ENCODE results near the gene FDCSP. TPM values are rescaled to one million over a fixed set of nuclear protein-coding genes. Genes with fewer than 3 reads are reported as not detected.

FDCSP gene
- total and polyA plus RNA-seq, 2 donors (not counting 3 experiments of a cell fraction or from before 2014, with no cell fraction given), result not detected

DNA sequence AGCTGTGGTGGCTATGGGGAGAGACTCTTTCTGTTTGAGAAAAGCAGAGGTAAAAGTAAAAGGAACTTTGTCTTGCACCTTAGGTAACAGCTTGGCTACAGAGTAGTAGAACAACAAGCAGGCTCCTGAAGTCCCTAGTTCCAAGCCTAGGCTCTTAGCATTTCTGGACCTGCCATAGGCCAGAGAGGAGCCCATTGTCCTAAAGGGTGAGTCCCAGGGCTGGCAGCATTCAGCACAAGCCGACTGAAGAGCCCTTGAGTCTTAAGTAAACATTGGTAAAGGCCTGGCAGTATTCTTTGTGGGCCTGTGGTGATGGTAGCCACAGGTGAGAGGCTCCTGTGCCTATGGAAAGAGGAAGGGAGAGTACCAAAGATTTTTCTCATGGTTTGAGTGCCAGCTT lies 54.6 kb downstream of the FDCSP start:
- H4K20me1 ChIP-seq (replicated peaks; ENCODE audit: control insufficient read depth, extremely low read depth, insufficient read depth, low read length), result no peaks in the 10 kb centered on the region
- H3K9me3 ChIP-seq (replicated peaks; ENCODE audit: control insufficient read depth, insufficient read depth, low read length), result no peaks in the 10 kb centered on the region
- no peak overlapping the region for H3K9ac ChIP-seq (replicated peaks; ENCODE audit: extremely low read depth, insufficient read depth, low read length)
- ChIA-PET CTCF (interaction anchor here (0.7 kb wide), 1 partner anchor 97 kb away, joined by 3 read pairs; no protein-coding TSS in a partner anchor), POLR2A (no interaction called here)
- no peaks in the 10 kb centered on the region for H3K4me1 ChIP-seq (ENCODE audit: control insufficient read depth, extremely low read depth, insufficient read depth, low read length)
- no peaks in the 10 kb centered on the region for H3K27me3 ChIP-seq (ENCODE audit: control insufficient read depth in 2 of 2, insufficient read depth in 2 of 2, low read length in 2 of 2)
- no peak for DNase-seq (ENCODE audit: low read depth, low spot score)
- intact Hi-C loops (cut with micrococcal nuclease), result no loop called here
- H2AFZ ChIP-seq (ENCODE audit: low read depth, low read length), result no peak overlapping the region
- H3K36me3 ChIP-seq (ENCODE audit: control insufficient read depth in 2 of 2, extremely low read depth in 1 of 2, insufficient read depth in 2 of 2, low read length in 2 of 2), result no peaks in the 10 kb centered on the region
- no peaks in the 10 kb centered on the region for H3K9me1 ChIP-seq (replicated peaks; ENCODE audit: control insufficient read depth, extremely low read depth, insufficient read depth, low read length)
- H3K4me2 ChIP-seq (ENCODE audit: insufficient read depth, low read length), result no peak overlapping the region
- dilution Hi-C loops (cut with MboI; ENCODE audit: extremely low pct_ligation_motif_present, low sequenced_read_pairs), result no loop called here
- no peaks in the 10 kb centered on the region for H3K79me2 ChIP-seq (ENCODE audit: control insufficient read depth, insufficient read depth, low read length)
- no peak overlapping the region for H3K4me3 ChIP-seq (replicated peaks in 1 of 3; ENCODE audit: insufficient read depth in 1 of 3, low read depth in 1 of 3, low read length in 3 of 3)
- FAIRE-seq, result no peak
- no peak overlapping the region for H3K27ac ChIP-seq (ENCODE audit: insufficient read depth, low read depth, low read length)
- BruUV-seq (replicated peaks), result no TSS peak
- no peak for TF ChIP-seq GATA2 (IDR thresholded peaks at IDR 0.05; ENCODE audit: insufficient read depth, insufficient read length, low read depth, low read length)
- TF ChIP-seq, protein P1, sequence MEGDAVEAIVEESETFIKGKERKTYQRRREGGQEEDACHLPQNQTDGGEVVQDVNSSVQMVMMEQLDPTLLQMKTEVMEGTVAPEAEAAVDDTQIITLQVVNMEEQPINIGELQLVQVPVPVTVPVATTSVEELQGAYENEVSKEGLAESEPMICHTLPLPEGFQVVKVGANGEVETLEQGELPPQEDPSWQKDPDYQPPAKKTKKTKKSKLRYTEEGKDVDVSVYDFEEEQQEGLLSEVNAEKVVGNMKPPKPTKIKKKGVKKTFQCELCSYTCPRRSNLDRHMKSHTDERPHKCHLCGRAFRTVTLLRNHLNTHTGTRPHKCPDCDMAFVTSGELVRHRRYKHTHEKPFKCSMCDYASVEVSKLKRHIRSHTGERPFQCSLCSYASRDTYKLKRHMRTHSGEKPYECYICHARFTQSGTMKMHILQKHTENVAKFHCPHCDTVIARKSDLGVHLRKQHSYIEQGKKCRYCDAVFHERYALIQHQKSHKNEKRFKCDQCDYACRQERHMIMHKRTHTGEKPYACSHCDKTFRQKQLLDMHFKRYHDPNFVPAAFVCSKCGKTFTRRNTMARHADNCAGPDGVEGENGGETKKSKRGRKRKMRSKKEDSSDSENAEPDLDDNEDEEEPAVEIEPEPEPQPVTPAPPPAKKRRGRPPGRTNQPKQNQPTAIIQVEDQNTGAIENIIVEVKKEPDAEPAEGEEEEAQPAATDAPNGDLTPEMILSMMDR (IDR thresholded peaks at IDR 0.05; ENCODE audit: extremely low read depth in 1 of 2, insufficient read depth in 1 of 2, low read depth in 1 of 2, low read length in 2 of 2), result no peak
- TF ChIP-seq MYC (IDR thresholded peaks at IDR 0.05; ENCODE audit: low read depth, low read length), result no peak
- TF ChIP-seq POLR2A (IDR thresholded peaks at IDR 0.05; ENCODE audit: low read depth, low read length), result no peak
- TF ChIP-seq EZH2 (IDR thresholded peaks at IDR 0.05; ENCODE audit: borderline replicate concordance, low read depth, low read length, severe bottlenecking), result no peak
- TF ChIP-seq, protein P2, sequence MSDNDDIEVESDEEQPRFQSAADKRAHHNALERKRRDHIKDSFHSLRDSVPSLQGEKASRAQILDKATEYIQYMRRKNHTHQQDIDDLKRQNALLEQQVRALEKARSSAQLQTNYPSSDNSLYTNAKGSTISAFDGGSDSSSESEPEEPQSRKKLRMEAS (IDR thresholded peaks at IDR 0.05; ENCODE audit: insufficient read depth, insufficient read length), result no peak
- TF ChIP-seq POLR2AphosphoS5 (IDR thresholded peaks at IDR 0.05; ENCODE audit: insufficient read depth, low read depth, low read length), result no peak
- TF ChIP-seq FOS (IDR thresholded peaks at IDR 0.05; ENCODE audit: borderline replicate concordance, insufficient read depth, low read length), result no peak
- TF ChIP-seq JUN (IDR thresholded peaks at IDR 0.05; ENCODE audit: borderline replicate concordance, insufficient read depth, insufficient read length, low read depth), result no peak

Other genes starting within 250 kb of the FDCSP start
- gene STATH, start 230.2 kb upstream of the FDCSP start, total RNA-seq, result not detected in 2 replicates
- not detected in 2 replicates for gene STATH, start 230.2 kb upstream of the FDCSP start, polyA plus RNA-seq
- not detected in 2 replicates for gene HTN3, start 197.7 kb upstream of the FDCSP start, total RNA-seq
- gene HTN3, start 197.7 kb upstream of the FDCSP start, polyA plus RNA-seq, result not detected in 2 replicates
- not detected in 2 replicates for gene HTN1, start 175.7 kb upstream of the FDCSP start, total RNA-seq
- gene HTN1, start 175.7 kb upstream of the FDCSP start, polyA plus RNA-seq, result not detected in 2 replicates
- gene PRR27, start 71.9 kb upstream of the FDCSP start, total RNA-seq, result not detected in 2 replicates
- not detected in 2 replicates for gene PRR27, start 71.9 kb upstream of the FDCSP start, polyA plus RNA-seq
- gene ODAM, start 30.4 kb upstream of the FDCSP start, total RNA-seq, result not detected in 2 replicates
- gene ODAM, start 30.4 kb upstream of the FDCSP start, polyA plus RNA-seq, result not detected in 2 replicates
- not detected in 2 replicates for gene CSN3, start 16.5 kb downstream of the FDCSP start, total RNA-seq
- not detected in 2 replicates for gene CSN3, start 16.5 kb downstream of the FDCSP start, polyA plus RNA-seq
- not detected in 2 replicates for gene CABS1, start 108.9 kb downstream of the FDCSP start, total RNA-seq
- not detected in 2 replicates for gene CABS1, start 108.9 kb downstream of the FDCSP start, polyA plus RNA-seq
- gene SMR3A, start 134.6 kb downstream of the FDCSP start, total RNA-seq, result not detected in 2 replicates
- not detected in 2 replicates for gene SMR3A, start 134.6 kb downstream of the FDCSP start, polyA plus RNA-seq
- gene SMR3B, start 157.0 kb downstream of the FDCSP start, total RNA-seq, result not detected in 2 replicates
- not detected in 2 replicates for gene SMR3B, start 157.0 kb downstream of the FDCSP start, polyA plus RNA-seq
- gene OPRPN, start 171.8 kb downstream of the FDCSP start, total RNA-seq, result not detected in 2 replicates
- not detected in 2 replicates for gene OPRPN, start 171.8 kb downstream of the FDCSP start, polyA plus RNA-seq
- not detected in 2 replicates for gene MUC7, start 246.1 kb downstream of the FDCSP start, total RNA-seq
- not detected in 2 replicates for gene MUC7, start 246.1 kb downstream of the FDCSP start, polyA plus RNA-seq